AG04449 (cell line): ENCODE measurements around the gene TRIM56.
"Not testable (repeated sequence)": the region's sequence is repeated elsewhere in the genome, so short reads cannot be mapped to it uniquely, and the experiment has no call there.

ENCODE experiments used
- CTCF ChIA-PET: fragments of 350-600 bp; formaldehyde crosslinking; extraction: SDS; loops from one replicate; lab custom pipeline; 2021; ENCODE audit warnings: antibody characterized with exemption; lab: Yijun Ruan, JAX
- POLR2A ChIA-PET: fragments of 400-600, 350-600 bp; formaldehyde crosslinking; extraction: SDS; loops from one replicate; lab custom pipeline; 2020; ENCODE audit warnings: antibody characterized with exemption, inconsistent platforms; lab: Yijun Ruan, JAX
- DNase-seq: peaks from one replicate; pipeline ENCODE4 v3.0.0-alpha.2; 2010; ENCODE audit warnings: low read depth, low spot score
- H3K4me3 ChIP-seq: 2 replicates; pipeline ENCODE4 v1.5.1; 2011; ENCODE audit warnings: low read depth, mild to moderate bottlenecking, control low read depth, low read length
- TF ChIP-seq, protein P1 (sequence below): IDR thresholded peaks from one replicate; pipeline ENCODE4 v1.5.1; 2011; ENCODE audit warnings: mild to moderate bottlenecking, moderate library complexity, low read length, control low read depth, inconsistent platforms; ENCODE audit not compliant: insufficient read depth; ENCODE audit errors: missing control alignments

Gene TRIM56

GRCh38 chr7:101102026-101102425 is 16.7 kb downstream of the TRIM56 start:
- TF ChIP-seq, protein P1, sequence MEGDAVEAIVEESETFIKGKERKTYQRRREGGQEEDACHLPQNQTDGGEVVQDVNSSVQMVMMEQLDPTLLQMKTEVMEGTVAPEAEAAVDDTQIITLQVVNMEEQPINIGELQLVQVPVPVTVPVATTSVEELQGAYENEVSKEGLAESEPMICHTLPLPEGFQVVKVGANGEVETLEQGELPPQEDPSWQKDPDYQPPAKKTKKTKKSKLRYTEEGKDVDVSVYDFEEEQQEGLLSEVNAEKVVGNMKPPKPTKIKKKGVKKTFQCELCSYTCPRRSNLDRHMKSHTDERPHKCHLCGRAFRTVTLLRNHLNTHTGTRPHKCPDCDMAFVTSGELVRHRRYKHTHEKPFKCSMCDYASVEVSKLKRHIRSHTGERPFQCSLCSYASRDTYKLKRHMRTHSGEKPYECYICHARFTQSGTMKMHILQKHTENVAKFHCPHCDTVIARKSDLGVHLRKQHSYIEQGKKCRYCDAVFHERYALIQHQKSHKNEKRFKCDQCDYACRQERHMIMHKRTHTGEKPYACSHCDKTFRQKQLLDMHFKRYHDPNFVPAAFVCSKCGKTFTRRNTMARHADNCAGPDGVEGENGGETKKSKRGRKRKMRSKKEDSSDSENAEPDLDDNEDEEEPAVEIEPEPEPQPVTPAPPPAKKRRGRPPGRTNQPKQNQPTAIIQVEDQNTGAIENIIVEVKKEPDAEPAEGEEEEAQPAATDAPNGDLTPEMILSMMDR, result no peak
- ChIA-PET POLR2A (interaction anchor here (1.1 to 8.2 kb wide), 4 partner anchors 12 to 36 kb away, joined by 3 to 106 read pairs (median 24); partner anchors contain the start of gene SERPINE1), CTCF (interaction anchor here (1.0 to 5.0 kb wide), 4 partner anchors 10 to 36 kb away, joined by 3 to 24 read pairs (median 3); no protein-coding TSS in a partner anchor)
- no peak overlapping the region for H3K4me3 ChIP-seq
- DNase-seq, result no peak

- DNase-seq, H3K4me3 ChIP-seq: not testable (repeated sequence)
- ChIA-PET POLR2A (interaction anchor here (1.2 to 8.2 kb wide), 2 partner anchors 10 to 25 kb away, joined by 3 to 106 read pairs; partner anchors contain the start of gene SERPINE1), CTCF (interaction anchor here (0.9 to 5.0 kb wide), 4 partner anchors 8 to 19 kb away, joined by 3 to 24 read pairs (median 15); no protein-coding TSS in a partner anchor)
Observed at GRCh38 chr7:101103701-101104100, 18.4 kb downstream of the TRIM56 start.

DNA sequence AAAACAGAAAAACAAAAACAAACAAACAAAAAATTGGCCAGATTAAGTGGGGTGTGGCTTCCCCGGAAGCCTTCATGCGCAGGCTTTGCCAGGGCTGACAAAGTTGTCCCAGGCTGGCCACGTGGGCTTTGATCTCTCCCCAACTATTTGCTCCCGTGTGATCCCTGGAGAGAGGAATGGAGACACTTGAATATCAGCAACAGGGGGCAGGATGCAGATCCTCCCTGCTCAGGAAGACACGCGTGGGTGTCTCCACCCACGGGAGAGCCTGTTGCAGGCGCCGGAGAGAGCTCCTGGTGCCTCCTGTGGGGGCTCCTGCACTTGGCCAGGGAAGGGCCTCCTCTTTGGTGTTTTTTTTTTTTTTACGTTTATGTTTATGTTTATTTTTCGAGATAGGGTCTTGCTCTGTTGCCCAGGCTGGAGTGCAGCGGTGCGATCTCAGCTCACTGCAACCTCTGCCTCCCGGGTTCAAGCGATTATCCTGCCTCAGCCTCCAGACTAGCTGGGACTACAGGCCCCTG is 19.0 kb downstream of the TRIM56 start:
- no peak overlapping the region for H3K4me3 ChIP-seq
- ChIA-PET CTCF (interaction anchor here (0.9 to 5.0 kb wide), 4 partner anchors 8 to 19 kb away, joined by 3 to 24 read pairs (median 15); no protein-coding TSS in a partner anchor), POLR2A (interaction anchor here (0.6 to 8.2 kb wide), 4 partner anchors 10 to 30 kb away, joined by 3 to 106 read pairs (median 4); partner anchors contain the start of gene SERPINE1)
- DNase-seq, result no peak
- TF ChIP-seq, protein P1, result no peak

DNA sequence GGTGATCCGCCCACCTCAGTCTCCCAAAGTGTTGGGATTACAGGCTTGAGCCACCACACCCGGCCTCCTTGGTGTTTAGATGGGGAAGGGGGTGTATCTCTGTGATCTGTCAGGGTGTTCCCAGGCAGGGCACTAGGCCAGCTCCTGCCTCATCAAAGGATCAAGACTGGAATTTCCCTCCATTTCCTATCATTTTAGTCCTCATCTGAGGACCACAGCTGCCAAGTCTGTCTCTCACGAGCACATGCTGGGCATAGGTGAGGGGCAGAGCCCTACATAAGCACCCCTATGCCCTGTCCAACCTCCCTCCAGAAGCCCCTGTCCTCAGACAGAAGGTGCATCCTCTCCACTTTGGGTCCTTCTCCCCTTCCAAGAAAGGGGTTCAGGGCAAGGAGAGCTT is 19.5 kb downstream of the TRIM56 start:
- no peak overlapping the region for H3K4me3 ChIP-seq
- TF ChIP-seq, protein P1, result no peak
- POLR2A ChIA-PET, result interaction anchor here (0.6 to 8.2 kb wide), 3 partner anchors 12 to 30 kb away, joined by 3 to 106 read pairs (median 5); partner anchors contain the start of gene SERPINE1
- no peak for DNase-seq
- CTCF ChIA-PET, result interaction anchor here (2.3 to 5.0 kb wide), 3 partner anchors 7 to 14 kb away, joined by 7 to 24 read pairs (median 23); no protein-coding TSS in a partner anchor

- not testable (repeated sequence) for DNase-seq, H3K4me3 ChIP-seq
- CTCF ChIA-PET, result interaction anchor here (1.0 to 5.0 kb wide), 4 partner anchors 7 to 17 kb away, joined by 3 to 24 read pairs (median 15); no protein-coding TSS in a partner anchor
- POLR2A ChIA-PET, result interaction anchor here (0.8 to 8.2 kb wide), 3 partner anchors 12 to 23 kb away, joined by 3 to 106 read pairs (median 3); partner anchors contain the start of gene SERPINE1
Observed at GRCh38 chr7:101105248-101105647, 20.0 kb downstream of the TRIM56 start.

DNA sequence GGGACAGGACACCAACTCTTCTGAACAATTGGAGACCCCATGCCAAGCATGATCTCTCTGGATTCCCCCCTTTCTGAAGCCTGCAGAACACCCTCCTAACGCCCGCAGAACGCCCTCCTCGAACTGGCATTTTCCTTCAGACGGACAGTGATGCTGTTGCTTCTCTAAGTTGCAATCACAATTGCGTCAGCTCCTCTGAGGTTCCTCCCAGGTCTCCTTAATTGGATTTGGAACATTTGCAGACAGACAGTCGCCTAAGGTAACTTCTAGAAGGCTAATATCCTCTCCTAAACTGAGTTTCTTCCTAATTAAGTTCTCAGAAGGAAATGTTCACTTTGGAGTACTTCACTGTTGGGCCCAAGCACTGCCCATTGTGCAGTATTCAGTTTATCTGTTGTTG is 21.1 kb downstream of the TRIM56 start:
- H3K4me3 ChIP-seq, result no peak overlapping the region
- DNase-seq, result no peak
- CTCF ChIA-PET, result interaction anchor here (1.0 to 4.1 kb wide), 2 partner anchors 11 to 16 kb away, joined by 3 to 23 read pairs; no protein-coding TSS in a partner anchor
- POLR2A ChIA-PET, result no interaction called here
- TF ChIP-seq, protein P1, result no peak

- ChIA-PET POLR2A (interaction anchor here (1.1 to 2.1 kb wide), 3 partner anchors 9 to 26 kb away, joined by 5 to 9 read pairs (median 6); partner anchors contain the start of gene SERPINE1), CTCF (interaction anchor here (1.6 kb wide), 1 partner anchor 13 kb away, joined by 7 read pairs; no protein-coding TSS in a partner anchor)
- DNase-seq, result no peak
- TF ChIP-seq, protein P1, result no peak
- no peak overlapping the region for H3K4me3 ChIP-seq
Observed at GRCh38 chr7:101108330-101108857, 23.1 kb downstream of the TRIM56 start.
